ENCODE results near the gene GYPB.
"Not testable (repeated sequence)": the region's sequence is repeated elsewhere in the genome, so short reads cannot be mapped to it uniquely, and the experiment has no call there.

GYPB gene

GRCh38 chr4:144031369-144031768 is 12.2 kb upstream of the GYPB start:
- not testable (repeated sequence) for DNase-seq (ENCODE audit: low read depth, low spot score); H3K4me1 ChIP-seq (ENCODE audit: insufficient read depth, insufficient read length); H3K27me3 ChIP-seq (ENCODE audit: insufficient read depth, insufficient read length); H3K9me3 ChIP-seq (ENCODE audit: insufficient read depth, low read length); H3K4me3 ChIP-seq (ENCODE audit: insufficient read length, low read depth); H3K9ac ChIP-seq (ENCODE audit: insufficient read length, low read depth); H3K36me3 ChIP-seq (ENCODE audit: insufficient read depth, insufficient read length, low read length)

- not testable (repeated sequence) for H3K36me3 ChIP-seq (ENCODE audit: insufficient read depth, insufficient read length, low read length); H3K9ac ChIP-seq (ENCODE audit: insufficient read length, low read depth); H3K27me3 ChIP-seq (ENCODE audit: insufficient read depth, insufficient read length); H3K4me1 ChIP-seq (ENCODE audit: insufficient read depth, insufficient read length); DNase-seq (ENCODE audit: low read depth, low spot score); H3K4me3 ChIP-seq (ENCODE audit: insufficient read length, low read depth); H3K9me3 ChIP-seq (ENCODE audit: insufficient read depth, low read length)
These were observed 11.5 kb upstream of the GYPB start for GRCh38 chr4:144030708-144031107.

- not testable (repeated sequence) for H3K36me3 ChIP-seq (ENCODE audit: insufficient read depth, insufficient read length, low read length); H3K4me3 ChIP-seq (ENCODE audit: insufficient read length, low read depth); H3K9ac ChIP-seq (ENCODE audit: insufficient read length, low read depth); H3K4me1 ChIP-seq (ENCODE audit: insufficient read depth, insufficient read length); H3K27me3 ChIP-seq (ENCODE audit: insufficient read depth, insufficient read length); DNase-seq (ENCODE audit: low read depth, low spot score); H3K9me3 ChIP-seq (ENCODE audit: insufficient read depth, low read length)
These were observed 7.5 kb upstream of the GYPB start for GRCh38 chr4:144026682-144027081.

- not testable (repeated sequence) for H3K4me3 ChIP-seq (ENCODE audit: insufficient read length, low read depth); DNase-seq (ENCODE audit: low read depth, low spot score); H3K36me3 ChIP-seq (ENCODE audit: insufficient read depth, insufficient read length, low read length); H3K4me1 ChIP-seq (ENCODE audit: insufficient read depth, insufficient read length); H3K27me3 ChIP-seq (ENCODE audit: insufficient read depth, insufficient read length); H3K9me3 ChIP-seq (ENCODE audit: insufficient read depth, low read length); H3K9ac ChIP-seq (ENCODE audit: insufficient read length, low read depth)
These were observed 5.3 kb upstream of the GYPB start for GRCh38 chr4:144024399-144025053.

GRCh38 chr4:144022772-144023400 is 3.7 kb upstream of the GYPB start:
- H3K4me3 ChIP-seq (ENCODE audit: insufficient read length, low read depth); H3K27me3 ChIP-seq (ENCODE audit: insufficient read depth, insufficient read length); H3K9ac ChIP-seq (ENCODE audit: insufficient read length, low read depth); H3K9me3 ChIP-seq (ENCODE audit: insufficient read depth, low read length); H3K36me3 ChIP-seq (ENCODE audit: insufficient read depth, insufficient read length, low read length); DNase-seq (ENCODE audit: low read depth, low spot score); H3K4me1 ChIP-seq (ENCODE audit: insufficient read depth, insufficient read length): not testable (repeated sequence)

- not testable (repeated sequence) for H3K4me3 ChIP-seq (ENCODE audit: insufficient read length, low read depth); H3K4me1 ChIP-seq (ENCODE audit: insufficient read depth, insufficient read length); H3K9ac ChIP-seq (ENCODE audit: insufficient read length, low read depth); H3K9me3 ChIP-seq (ENCODE audit: insufficient read depth, low read length); H3K27me3 ChIP-seq (ENCODE audit: insufficient read depth, insufficient read length); H3K36me3 ChIP-seq (ENCODE audit: insufficient read depth, insufficient read length, low read length); DNase-seq (ENCODE audit: low read depth, low spot score)
These were observed 2.3 kb upstream of the GYPB start for GRCh38 chr4:144021336-144021990.

- not testable (repeated sequence) for H3K4me3 ChIP-seq (ENCODE audit: insufficient read length, low read depth); H3K27me3 ChIP-seq (ENCODE audit: insufficient read depth, insufficient read length); H3K36me3 ChIP-seq (ENCODE audit: insufficient read depth, insufficient read length, low read length); DNase-seq (ENCODE audit: low read depth, low spot score); H3K9me3 ChIP-seq (ENCODE audit: insufficient read depth, low read length); H3K9ac ChIP-seq (ENCODE audit: insufficient read length, low read depth); H3K4me1 ChIP-seq (ENCODE audit: insufficient read depth, insufficient read length)
These were observed 768 bp downstream of the GYPB start for GRCh38 chr4:144018223-144019000.

- H3K4me3 ChIP-seq (ENCODE audit: insufficient read length, low read depth); H3K4me1 ChIP-seq (ENCODE audit: insufficient read depth, insufficient read length); DNase-seq (ENCODE audit: low read depth, low spot score); H3K36me3 ChIP-seq (ENCODE audit: insufficient read depth, insufficient read length, low read length); H3K9ac ChIP-seq (ENCODE audit: insufficient read length, low read depth); H3K9me3 ChIP-seq (ENCODE audit: insufficient read depth, low read length); H3K27me3 ChIP-seq (ENCODE audit: insufficient read depth, insufficient read length): not testable (repeated sequence)
These were observed 1.9 kb downstream of the GYPB start for GRCh38 chr4:144017271-144017670.

- H3K27me3 ChIP-seq (ENCODE audit: insufficient read depth, insufficient read length); H3K36me3 ChIP-seq (ENCODE audit: insufficient read depth, insufficient read length, low read length); DNase-seq (ENCODE audit: low read depth, low spot score): not testable (repeated sequence)
These were observed 3.0 kb downstream of the GYPB start for GRCh38 chr4:144016057-144016605.

More at GRCh38 chr4:144016057-144016605, 3.0 kb downstream of the GYPB start:
- H3K9ac ChIP-seq (ENCODE audit: insufficient read length, low read depth); H3K4me3 ChIP-seq (ENCODE audit: insufficient read length, low read depth); H3K4me1 ChIP-seq (ENCODE audit: insufficient read depth, insufficient read length); H3K9me3 ChIP-seq (ENCODE audit: insufficient read depth, low read length): not testable (repeated sequence)
